ENCODE results near the gene SRSF12.

SRSF12 gene

GRCh38 chr6:89048288-89048923, 69.5 kb downstream of the SRSF12 start:
- Histone ChIP-seq H3K4me2 (ENCODE audit: low read depth, low read length) (no peak overlapping the region), H2AFZ (ENCODE audit: low read length) (no peak overlapping the region), H4K20me1 (ENCODE audit: insufficient read depth, low read length) (no peaks in the 10 kb centered on the region), H3K27ac (ENCODE audit: low read length) (no peak overlapping the region), H3K9ac (ENCODE audit: low read length) (no peak overlapping the region), H3K36me3 (replicated peaks; ENCODE audit: insufficient read depth, low read length) (no peaks in the 10 kb centered on the region), H3K9me2 (replicated peaks; ENCODE audit: insufficient read depth, low read length) (no peaks in the 10 kb centered on the region), H3K9me3 (replicated peaks; ENCODE audit: insufficient read depth, low read length) (no peaks in the 10 kb centered on the region), H3K79me2 (ENCODE audit: low read length) (no peaks in the 10 kb centered on the region), H3K4me1 (ENCODE audit: low read length) (no peaks in the 10 kb centered on the region), H3K4me3 (ENCODE audit: low read length) (no peak overlapping the region), H3K27me3 (replicated peaks; ENCODE audit: insufficient read depth, low read length) (no peaks in the 10 kb centered on the region), H3F3A (ENCODE audit: insufficient read depth, low read length) (no peaks in the 10 kb centered on the region)
- no peak for DNase-seq
- no peak for TF ChIP-seq CTCF (IDR thresholded peaks at IDR 0.05; ENCODE audit: low read length)
- TF ChIP-seq EZH2phosphoT487 (IDR thresholded peaks at IDR 0.05; ENCODE audit: low read length), result no peak
- no peak for TF ChIP-seq EZH2 (optimal IDR thresholded peaks at IDR 0.05; ENCODE audit: low read depth, low read length)

GRCh38 chr6:89047473-89047872, 70.4 kb downstream of the SRSF12 start:
- Histone ChIP-seq H2AFZ (ENCODE audit: low read length) (no peak overlapping the region), H3K36me3 (replicated peaks; ENCODE audit: insufficient read depth, low read length) (no peaks in the 10 kb centered on the region), H4K20me1 (ENCODE audit: insufficient read depth, low read length) (no peaks in the 10 kb centered on the region), H3K4me2 (ENCODE audit: low read depth, low read length) (no peak overlapping the region), H3K4me3 (ENCODE audit: low read length) (no peak overlapping the region), H3K27me3 (replicated peaks; ENCODE audit: insufficient read depth, low read length) (no peaks in the 10 kb centered on the region), H3K9me2 (replicated peaks; ENCODE audit: insufficient read depth, low read length) (no peaks in the 10 kb centered on the region), H3K27ac (ENCODE audit: low read length) (no peak overlapping the region), H3K9me3 (replicated peaks; ENCODE audit: insufficient read depth, low read length) (no peaks in the 10 kb centered on the region), H3K9ac (ENCODE audit: low read length) (no peak overlapping the region), H3K4me1 (ENCODE audit: low read length) (no peaks in the 10 kb centered on the region), H3K79me2 (ENCODE audit: low read length) (no peaks in the 10 kb centered on the region), H3F3A (ENCODE audit: insufficient read depth, low read length) (no peaks in the 10 kb centered on the region)
- no peak for DNase-seq
- no peak for TF ChIP-seq EZH2phosphoT487 (IDR thresholded peaks at IDR 0.05; ENCODE audit: low read length)

Measured in MM.1S (cell line).